Stomach (tissue), 4 donors: Measurements from ENCODE around the gene DOCK11.

Source experiments
- CTCF ChIP-seq, 7 experiments: fragments of 450-650 bp in 4 of 7; fragments of 200-600 bp in 3 of 7; sonication (generic) in 3 of 7; IDR thresholded peaks; one replicate each; pipeline ENCODE4 v1.5.1; 2016 to 2019; ENCODE audit warnings: antibody characterized with exemption in 7 of 7, control low read depth in 2 of 7, mild to moderate bottlenecking in 1 of 7
- EP300 ChIP-seq: sonication (generic); formaldehyde crosslinking; IDR thresholded peaks from one replicate; pipeline ENCODE4 v1.6.1; 2017; ENCODE audit warnings: antibody characterized with exemption
- POLR2A ChIP-seq, 4 donors: fragments of 450-650 bp; IDR thresholded peaks; one replicate each; pipeline ENCODE4 v1.6.1; 2016; ENCODE audit warnings: antibody characterized with exemption in 4 of 4, control low read depth in 2 of 4, mild to moderate bottlenecking in 1 of 4, moderate library complexity in 1 of 4
- POLR2AphosphoS5 ChIP-seq, 3 donors: sonication (generic); formaldehyde crosslinking; IDR thresholded peaks; one replicate each; pipeline ENCODE4 v1.6.1; 2016; ENCODE audit warnings: antibody characterized with exemption in 3 of 3

DNA sequence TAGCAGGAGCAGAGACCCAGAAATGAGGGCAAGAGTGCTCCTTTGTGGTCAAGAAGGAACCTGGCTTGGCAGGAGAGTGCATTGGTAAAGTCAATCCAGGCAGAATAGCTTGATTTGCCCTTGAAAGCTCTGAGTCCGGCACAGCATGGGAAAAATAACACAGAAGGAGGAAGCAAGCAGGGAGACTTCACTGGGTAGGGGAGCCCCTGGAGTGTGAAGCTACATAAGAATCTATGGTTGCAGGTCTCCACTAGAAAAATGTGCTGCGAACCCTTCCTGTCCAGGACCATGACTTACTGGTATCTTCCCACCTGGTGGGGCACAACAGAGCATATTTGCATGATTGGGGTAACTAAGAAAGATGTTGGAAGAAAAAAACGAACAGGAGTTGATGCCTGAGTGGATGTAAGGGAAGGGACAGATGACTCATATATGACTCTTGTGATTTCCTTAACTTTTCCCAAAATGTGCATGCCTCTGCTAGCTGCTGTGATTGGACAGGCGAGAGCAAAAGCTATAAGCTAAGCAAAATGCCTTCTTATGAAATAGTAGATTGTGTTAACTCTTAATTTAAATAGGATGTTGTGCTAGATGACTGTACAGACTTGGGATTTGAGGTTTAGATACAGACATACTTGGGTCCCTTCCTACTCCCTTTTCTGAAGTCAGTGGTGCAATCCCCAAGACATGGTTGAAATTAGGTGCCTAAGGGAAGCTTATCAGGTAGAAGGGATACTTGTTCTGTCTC is 235.1 kb downstream of the DOCK11 start:
- TF ChIP-seq POLR2AphosphoS5 (IDR thresholded peaks at IDR 0.05) (no peak), CTCF (IDR thresholded peaks at IDR 0.05) (no peak), POLR2A (IDR thresholded peaks at IDR 0.05) (no peak), EP300 (no peak)
